Parathyroid adenoma (tissue), 2 donors: ENCODE results near the gene MAP3K10.

Source experiments
- H2AFZ ChIP-seq: fragments of 300-600 bp; sonication (generic); one replicate; pipeline ENCODE4 v1.7.0; 2017; ENCODE audit warnings: antibody characterized with exemption, mild to moderate bottlenecking
- H3K27ac ChIP-seq: fragments of 300-600 bp; sonication (generic); one replicate; pipeline ENCODE4 v1.7.0; 2017
- H3K27me3 ChIP-seq: fragments of 300-600 bp; sonication (generic); one replicate; pipeline ENCODE4 v1.7.0; 2017; ENCODE audit warnings: low read length; ENCODE audit not compliant: control insufficient read depth, insufficient read depth
- H3K36me3 ChIP-seq: fragments of 300-600 bp; sonication (generic); one replicate; pipeline ENCODE4 v1.7.0; 2017; ENCODE audit warnings: low read length; ENCODE audit not compliant: control insufficient read depth, insufficient read depth
- H3K4me1 ChIP-seq: fragments of 300-600 bp; sonication (generic); one replicate; pipeline ENCODE4 v1.7.0; 2017; ENCODE audit warnings: control low read depth
- H3K4me2 ChIP-seq: fragments of 300-600 bp; sonication (generic); one replicate; pipeline ENCODE4 v1.7.0; 2017; ENCODE audit warnings: low read length
- H3K4me3 ChIP-seq: fragments of 300-600 bp; sonication (generic); one replicate; pipeline ENCODE4 v1.7.0; 2017; ENCODE audit warnings: low read depth, low read length
- H3K79me2 ChIP-seq: fragments of 300-600 bp; sonication (generic); one replicate; pipeline ENCODE4 v1.7.0; 2017; ENCODE audit warnings: control low read depth
- H3K9ac ChIP-seq: fragments of 300-600 bp; sonication (generic); one replicate; pipeline ENCODE4 v1.7.0; 2017; ENCODE audit warnings: mild to moderate bottlenecking
- H3K9me3 ChIP-seq: fragments of 300-600 bp; sonication (generic); one replicate; pipeline ENCODE4 v1.7.0; 2017; ENCODE audit warnings: low read length; ENCODE audit not compliant: control insufficient read depth
- TF ChIP-seq, protein P1 (sequence below): fragments of 300-600 bp; sonication (generic); IDR thresholded peaks from one replicate; pipeline ENCODE4 v1.7.0; 2017; ENCODE audit warnings: antibody characterized with exemption, mild to moderate bottlenecking
- donor health status: primary hyperparathyroidism.

MAP3K10 gene

DNA sequence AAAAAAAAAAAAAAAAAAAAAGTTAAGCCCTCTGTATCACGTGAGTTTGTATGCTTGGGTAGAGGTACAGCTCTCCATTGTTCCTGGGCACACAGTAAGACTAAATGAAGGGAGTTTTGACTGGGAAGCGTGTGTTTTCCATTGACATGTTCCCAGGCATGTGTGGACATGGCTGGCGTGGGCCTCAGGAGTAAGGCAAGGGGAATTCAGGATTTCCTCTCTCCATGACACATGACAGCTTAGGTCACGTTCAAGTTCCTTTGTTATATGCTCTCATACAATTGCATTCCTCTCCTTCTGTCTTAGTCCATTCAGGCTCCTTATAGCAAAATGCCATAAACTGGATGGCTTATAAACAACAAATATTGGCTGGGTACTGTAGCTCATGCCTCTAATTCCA, 17.1 kb upstream of the MAP3K10 start:
- no peak overlapping the region for H3K4me3 ChIP-seq
- no peak overlapping the region for H3K4me2 ChIP-seq
- TF ChIP-seq, protein P1, sequence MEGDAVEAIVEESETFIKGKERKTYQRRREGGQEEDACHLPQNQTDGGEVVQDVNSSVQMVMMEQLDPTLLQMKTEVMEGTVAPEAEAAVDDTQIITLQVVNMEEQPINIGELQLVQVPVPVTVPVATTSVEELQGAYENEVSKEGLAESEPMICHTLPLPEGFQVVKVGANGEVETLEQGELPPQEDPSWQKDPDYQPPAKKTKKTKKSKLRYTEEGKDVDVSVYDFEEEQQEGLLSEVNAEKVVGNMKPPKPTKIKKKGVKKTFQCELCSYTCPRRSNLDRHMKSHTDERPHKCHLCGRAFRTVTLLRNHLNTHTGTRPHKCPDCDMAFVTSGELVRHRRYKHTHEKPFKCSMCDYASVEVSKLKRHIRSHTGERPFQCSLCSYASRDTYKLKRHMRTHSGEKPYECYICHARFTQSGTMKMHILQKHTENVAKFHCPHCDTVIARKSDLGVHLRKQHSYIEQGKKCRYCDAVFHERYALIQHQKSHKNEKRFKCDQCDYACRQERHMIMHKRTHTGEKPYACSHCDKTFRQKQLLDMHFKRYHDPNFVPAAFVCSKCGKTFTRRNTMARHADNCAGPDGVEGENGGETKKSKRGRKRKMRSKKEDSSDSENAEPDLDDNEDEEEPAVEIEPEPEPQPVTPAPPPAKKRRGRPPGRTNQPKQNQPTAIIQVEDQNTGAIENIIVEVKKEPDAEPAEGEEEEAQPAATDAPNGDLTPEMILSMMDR: no peak

DNA sequence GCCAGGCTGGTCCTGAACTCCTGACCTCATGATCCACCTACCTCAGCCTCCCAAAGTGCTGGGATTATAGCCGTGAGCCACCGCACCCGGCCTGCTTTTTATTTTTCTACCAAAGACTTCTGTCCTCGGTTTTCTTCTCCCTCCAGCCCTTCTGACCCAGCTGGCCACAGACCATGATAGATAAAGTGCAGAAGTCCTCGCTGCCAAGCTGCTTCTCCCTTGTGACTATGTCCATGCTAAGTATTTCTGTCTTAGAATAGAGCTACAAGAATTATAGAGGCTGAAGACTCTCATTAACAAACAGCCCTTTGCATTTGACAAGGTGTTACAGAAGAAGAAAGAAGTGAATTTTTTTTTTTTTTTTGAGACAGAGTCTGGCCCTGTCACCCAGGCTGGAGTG, 15.4 kb upstream of the MAP3K10 start:
- Histone ChIP-seq H3K4me3 (no peak overlapping the region), H3K4me1 (no peaks in the 10 kb centered on the region), H3K27ac (no peak overlapping the region), H3K36me3 (no peaks in the 10 kb centered on the region), H3K9ac (no peak overlapping the region), H3K4me2 (no peak overlapping the region), H3K79me2 (no peaks in the 10 kb centered on the region), H3K9me3 (no peaks in the 10 kb centered on the region), H3K27me3 (no peaks in the 10 kb centered on the region), H2AFZ (no peak overlapping the region)
- TF ChIP-seq, protein P1: no peak

More for the DNA sequence above, 17.1 kb upstream of the MAP3K10 start:
- no peaks in the 10 kb centered on the region for H3K27me3 ChIP-seq
- no peak overlapping the region for H3K9ac ChIP-seq
- H3K27ac ChIP-seq: no peak overlapping the region
- H3K9me3 ChIP-seq: no peaks in the 10 kb centered on the region
- no peaks in the 10 kb centered on the region for H3K36me3 ChIP-seq
- no peak overlapping the region for H2AFZ ChIP-seq
- no peaks in the 10 kb centered on the region for H3K79me2 ChIP-seq
- no peaks in the 10 kb centered on the region for H3K4me1 ChIP-seq

DNA sequence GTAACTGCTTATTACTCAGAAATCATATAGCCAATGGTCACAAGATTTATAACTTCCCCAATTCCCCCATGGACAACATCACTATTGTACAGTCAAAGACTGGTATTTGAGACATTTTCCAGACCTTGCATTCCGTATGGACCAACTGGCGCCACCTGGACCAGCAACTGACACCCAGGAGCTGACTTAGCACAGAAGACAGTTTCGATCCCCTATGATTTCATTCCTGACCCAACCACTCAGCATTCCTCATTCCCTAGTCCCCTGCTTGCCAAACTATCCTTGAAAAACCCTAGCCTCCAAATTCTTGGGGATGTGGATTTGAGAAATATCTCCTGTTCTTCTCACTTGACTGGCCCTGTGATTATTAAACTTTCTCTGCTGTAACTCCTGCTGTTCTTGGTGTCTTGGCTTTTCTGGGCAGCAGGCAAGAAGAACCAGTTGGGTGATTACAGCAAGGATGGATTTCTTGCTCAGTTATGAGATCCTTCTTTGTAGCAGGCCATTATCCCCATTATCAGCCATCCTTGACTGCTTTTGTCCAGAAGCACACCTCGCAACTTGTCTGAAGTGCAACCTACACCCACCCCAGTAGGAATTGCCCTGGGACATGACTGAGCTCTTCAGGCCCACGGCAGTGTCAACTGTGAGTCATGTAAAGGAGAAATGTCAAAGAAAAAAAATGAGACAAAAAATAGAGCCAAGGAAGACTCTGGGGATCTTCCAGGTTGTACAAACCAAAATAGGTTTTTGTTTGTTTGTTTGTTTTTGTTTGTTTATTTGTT, 13.7 kb upstream of the MAP3K10 start:
- TF ChIP-seq, protein P1: no peak
- H3K9ac ChIP-seq: no peak overlapping the region
- no peaks in the 10 kb centered on the region for H3K79me2 ChIP-seq
- H3K27ac ChIP-seq: no peak overlapping the region
- H2AFZ ChIP-seq: no peak overlapping the region
- H3K27me3 ChIP-seq: no peaks in the 10 kb centered on the region
- no peaks in the 10 kb centered on the region for H3K9me3 ChIP-seq
- H3K36me3 ChIP-seq: no peaks in the 10 kb centered on the region
- no peaks in the 10 kb centered on the region for H3K4me1 ChIP-seq
- H3K4me3 ChIP-seq: no peak overlapping the region
- no peak overlapping the region for H3K4me2 ChIP-seq

DNA sequence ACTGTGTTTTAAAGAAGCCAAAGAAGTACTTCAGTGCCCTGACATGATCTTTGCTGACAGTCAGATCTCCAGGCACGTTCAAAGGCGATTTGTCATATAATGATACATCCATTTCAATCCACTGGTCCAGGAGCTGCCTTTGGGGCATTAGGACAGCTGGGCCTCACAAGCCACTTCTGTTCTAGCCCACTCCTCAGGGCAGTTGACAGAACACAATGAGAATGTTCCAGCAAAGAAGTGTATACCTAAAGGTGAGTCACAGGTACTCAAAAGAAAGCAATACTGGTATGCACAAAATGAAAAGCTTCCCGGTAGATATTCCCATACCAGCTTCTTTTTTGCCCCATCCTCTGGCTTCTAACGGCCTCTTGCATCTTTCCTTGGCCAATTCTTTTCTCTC, 12.5 kb upstream of the MAP3K10 start:
- H3K27ac ChIP-seq: no peak overlapping the region
- no peaks in the 10 kb centered on the region for H3K4me1 ChIP-seq
- H3K4me2 ChIP-seq: no peak overlapping the region
- no peaks in the 10 kb centered on the region for H3K36me3 ChIP-seq
- TF ChIP-seq, protein P1: no peak
- H3K79me2 ChIP-seq: no peaks in the 10 kb centered on the region
- H3K9ac ChIP-seq: no peak overlapping the region
- H2AFZ ChIP-seq: no peak overlapping the region
- no peaks in the 10 kb centered on the region for H3K27me3 ChIP-seq
- no peaks in the 10 kb centered on the region for H3K9me3 ChIP-seq
- H3K4me3 ChIP-seq: no peak overlapping the region

DNA sequence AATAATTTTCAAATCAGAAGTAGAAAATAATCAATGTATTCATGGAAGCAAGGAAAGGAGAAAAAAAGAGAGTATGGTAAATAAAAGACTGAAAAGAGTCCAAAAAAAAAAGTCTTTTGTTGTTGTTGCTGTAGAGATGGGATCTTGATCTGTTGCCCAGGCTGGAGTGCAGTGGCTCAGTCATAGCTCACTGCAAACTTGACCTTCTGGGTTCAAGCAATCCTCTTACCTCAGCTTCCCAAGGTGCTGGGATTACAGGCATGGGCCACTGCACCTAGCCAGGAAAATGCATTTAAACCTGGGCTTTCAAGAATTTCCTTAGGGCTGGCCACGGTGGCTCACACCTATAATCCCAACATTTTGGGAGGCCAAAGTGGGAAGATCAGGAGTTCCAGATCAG, 7.0 kb upstream of the MAP3K10 start:
- H3K27ac ChIP-seq: no peak overlapping the region
- H3K27me3 ChIP-seq: no peaks in the 10 kb centered on the region
- no peak overlapping the region for H3K9ac ChIP-seq
- no peaks in the 10 kb centered on the region for H3K4me1 ChIP-seq
- H2AFZ ChIP-seq: no peak overlapping the region
- no peaks in the 10 kb centered on the region for H3K9me3 ChIP-seq
- H3K79me2 ChIP-seq: no peaks in the 10 kb centered on the region
- no peak overlapping the region for H3K4me2 ChIP-seq
- H3K36me3 ChIP-seq: no peaks in the 10 kb centered on the region
- H3K4me3 ChIP-seq: no peak overlapping the region
- TF ChIP-seq, protein P1: no peak
